Activated naive CD4-positive, alpha-beta T cell treated with Interleukin-2 at 50 U/mL for 16 hours (primary cell): ENCODE data around the gene WDR87.
A peak's percentile ranks its signal among the peaks of the same experiment; 100 is the strongest.

Source experiments
- DNase-seq: peaks from one replicate; pipeline ENCODE4 v3.0.0-alpha.2; 2020

Gene WDR87

GRCh38 chr19:37905946-37906868 is at the start of gene WDR87:
WDR87 (minus strand) TSS chr19:37906594; CDS start chr19:37898239, 8,355 bp downstream.
- DNase-seq, result peak; percentile 42

DNA sequence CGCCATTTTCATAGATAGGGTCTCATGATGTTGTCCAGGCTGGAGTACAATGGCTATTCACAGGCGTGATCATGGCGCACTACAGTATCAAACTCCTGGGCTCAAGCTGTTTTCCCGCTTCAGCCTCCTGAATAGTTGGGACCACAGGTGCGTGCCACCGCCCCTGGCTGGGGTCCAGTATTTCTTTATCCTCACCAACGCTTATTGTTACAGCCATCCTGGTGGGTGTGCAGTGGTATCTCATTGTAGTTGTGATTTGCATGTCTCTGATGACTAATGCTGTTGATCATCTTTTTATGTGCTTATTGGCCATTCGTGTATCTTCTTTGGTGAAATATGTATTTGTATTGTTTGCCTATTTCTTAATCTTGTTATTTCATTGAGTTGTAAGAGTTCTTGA is 49.6 kb upstream of the WDR87 start:
- no peak for DNase-seq

DNA sequence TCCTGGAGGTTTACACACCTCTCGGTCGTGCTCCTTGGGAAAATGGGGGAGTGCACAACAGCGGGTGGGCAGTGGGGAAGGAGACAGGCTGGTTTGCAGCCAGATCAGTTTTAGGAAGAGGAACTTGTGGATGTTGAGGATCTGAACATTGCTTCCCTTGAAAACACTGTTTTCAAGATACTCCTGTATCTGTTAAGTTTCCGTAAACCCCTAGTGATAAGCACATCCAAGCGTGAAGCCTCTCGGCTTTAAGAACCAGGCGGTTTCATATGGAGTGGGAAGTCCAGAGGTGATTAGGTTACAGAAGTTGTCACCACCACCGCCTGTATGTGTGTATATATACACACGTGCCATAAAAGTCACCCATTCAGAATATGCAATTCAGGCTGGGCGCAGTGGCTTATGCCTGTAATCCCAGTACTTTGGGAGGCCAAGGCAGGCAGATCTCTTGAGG is 48.1 kb upstream of the WDR87 start:
- DNase-seq, result no peak

DNA sequence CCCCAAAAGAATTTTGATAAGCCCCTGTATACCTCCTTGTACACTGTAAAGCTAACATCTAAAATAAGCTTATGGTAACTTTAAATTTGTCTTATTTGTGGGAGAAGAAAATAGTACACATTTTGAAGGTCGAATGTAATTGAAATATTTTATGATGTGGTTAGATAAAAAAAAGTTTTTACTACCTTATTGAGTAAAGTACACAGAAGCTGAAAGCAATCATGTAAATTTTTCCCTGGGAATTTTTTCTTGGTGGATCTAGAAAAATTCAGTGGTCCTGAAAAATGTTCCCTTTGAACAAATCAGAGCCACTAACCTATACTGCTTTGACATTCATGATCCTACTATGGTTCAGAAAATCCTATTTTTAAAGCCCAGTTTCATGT is 47.5 kb upstream of the WDR87 start:
- DNase-seq, result no peak

DNA sequence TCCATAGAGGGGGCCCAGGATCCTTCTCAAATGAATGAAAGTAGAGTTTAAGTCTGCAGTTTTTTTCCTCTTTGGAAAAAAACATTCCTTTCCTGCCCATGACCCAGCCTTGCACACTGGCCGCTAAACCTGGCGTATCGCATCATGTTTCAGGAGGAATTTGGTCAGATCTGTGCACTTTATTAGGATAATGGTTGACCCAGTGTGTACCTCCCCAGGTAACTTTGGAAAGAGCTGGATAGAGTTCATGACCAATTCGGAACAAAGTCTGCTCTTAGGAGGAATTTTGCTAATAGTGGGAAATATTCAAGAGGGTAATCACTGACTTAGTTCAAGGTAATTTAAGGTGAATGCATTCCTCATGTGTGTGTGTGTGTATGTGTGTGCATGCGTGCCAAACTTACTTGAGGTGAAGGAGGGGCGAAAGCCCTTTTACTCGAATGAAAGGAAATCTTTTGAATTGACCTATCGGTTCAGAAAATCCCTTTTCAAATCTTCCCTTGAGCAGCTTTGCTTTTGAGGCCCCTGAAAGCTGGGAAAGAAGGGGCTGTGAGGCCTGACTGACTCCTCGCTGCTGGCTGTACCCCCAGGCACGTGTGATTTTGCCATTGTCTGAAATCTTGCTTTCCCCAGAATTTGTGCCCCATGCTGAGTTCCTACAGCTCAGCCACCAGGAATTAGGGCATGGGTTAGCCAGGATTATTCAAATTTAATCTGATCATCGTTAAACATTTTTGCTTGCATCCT is 47.0 kb upstream of the WDR87 start:
- no peak for DNase-seq

DNA sequence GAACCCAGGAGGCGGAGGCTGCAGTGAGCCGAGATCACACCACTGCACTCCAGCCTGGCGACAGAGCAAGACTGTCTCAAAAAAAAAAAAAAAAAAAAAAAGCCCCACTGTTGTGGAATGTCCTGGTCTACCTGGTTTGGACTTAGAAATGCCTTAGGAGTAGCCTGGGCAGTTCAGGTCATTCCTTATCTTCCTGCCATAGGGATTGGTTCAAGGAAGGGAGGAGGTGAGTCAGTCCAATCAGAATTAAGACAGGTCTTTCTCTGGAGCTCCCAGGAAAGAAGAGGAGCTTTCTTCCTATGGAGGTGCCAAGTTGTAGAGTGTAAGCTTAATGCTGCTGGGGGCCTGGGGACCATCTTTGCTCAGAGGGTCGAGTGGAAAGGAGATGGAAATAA is 45.4 kb upstream of the WDR87 start:
- no peak for DNase-seq

GRCh38 chr19:37950471-37951175 is 44.2 kb upstream of the WDR87 start:
- no peak for DNase-seq

DNA sequence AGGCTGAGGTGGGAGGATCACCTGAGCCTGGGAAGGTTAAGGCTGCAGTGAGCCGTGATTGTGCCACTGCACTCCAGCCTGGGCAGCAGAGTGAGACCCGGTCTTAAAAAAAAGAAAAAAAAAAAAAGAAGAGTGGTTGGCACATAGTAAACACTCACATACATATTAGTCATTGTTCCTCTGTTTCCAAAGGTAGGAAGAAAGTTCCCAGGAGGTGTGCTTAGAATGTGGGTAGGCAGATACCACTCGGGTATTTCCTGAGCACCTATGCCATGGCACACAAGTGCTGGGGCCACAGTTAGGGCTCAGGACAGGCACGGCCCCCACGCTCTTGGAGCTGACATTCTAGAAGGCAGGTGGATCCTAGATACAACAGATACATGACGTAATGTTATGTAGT is 42.0 kb upstream of the WDR87 start:
- DNase-seq, result no peak

- DNase-seq, result no peak
Observed at GRCh38 chr19:37947778-37948177, 41.4 kb upstream of the WDR87 start.

GRCh38 chr19:37946132-37946531 is 39.7 kb upstream of the WDR87 start:
- no peak for DNase-seq

DNA sequence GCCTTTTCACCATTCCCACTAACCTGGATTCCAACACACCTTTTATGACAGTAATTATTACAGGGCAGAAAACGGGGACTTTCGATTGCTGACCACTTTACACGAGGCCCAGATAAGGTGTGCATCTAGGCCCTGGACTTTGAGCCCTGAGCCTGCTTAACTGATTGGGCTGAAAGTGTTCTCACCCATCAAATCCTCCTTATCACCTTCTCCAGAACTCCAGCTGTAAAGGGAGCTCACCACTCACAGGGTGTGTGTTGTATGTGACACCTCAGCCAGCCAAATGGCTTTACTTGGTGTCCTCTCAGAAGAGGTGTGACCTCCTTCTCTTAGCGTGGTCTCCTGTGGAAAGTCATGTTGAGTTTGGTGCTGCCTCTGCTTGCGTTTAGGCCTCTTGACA is 37.1 kb upstream of the WDR87 start:
- DNase-seq, result no peak

DNA sequence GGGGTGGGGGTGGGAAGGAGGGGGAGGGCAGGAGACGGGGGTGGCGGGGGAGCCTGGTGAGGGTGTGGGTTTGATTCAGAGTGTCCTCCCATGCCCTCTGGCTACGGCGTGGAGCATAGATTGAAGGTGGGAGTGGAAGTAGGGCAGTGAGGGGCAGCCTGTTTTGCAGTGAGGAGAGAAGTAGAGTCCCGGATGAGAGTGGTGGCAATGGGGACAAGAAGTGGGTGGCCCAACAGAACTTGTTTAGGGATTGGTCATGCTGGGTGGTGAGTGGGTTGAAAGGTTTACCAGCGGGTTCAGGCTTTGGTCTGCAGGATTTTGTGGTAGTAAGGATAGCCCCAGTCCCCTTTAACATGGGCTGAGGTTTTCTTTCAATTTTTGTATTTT is 36.1 kb upstream of the WDR87 start:
- DNase-seq, result no peak

- DNase-seq, result no peak
Observed at GRCh38 chr19:37941782-37942515, 35.6 kb upstream of the WDR87 start.

- no peak for DNase-seq
Observed at GRCh38 chr19:37938353-37938752, 32.0 kb upstream of the WDR87 start.

- DNase-seq, result no peak
Observed at GRCh38 chr19:37936886-37937285, 30.5 kb upstream of the WDR87 start.

GRCh38 chr19:37936166-37936565 is 29.8 kb upstream of the WDR87 start:
- DNase-seq, result no peak

GRCh38 chr19:37935341-37935740 is 28.9 kb upstream of the WDR87 start:
- no peak for DNase-seq

- DNase-seq, result no peak
Observed at GRCh38 chr19:37933937-37934358, 27.6 kb upstream of the WDR87 start.

DNA sequence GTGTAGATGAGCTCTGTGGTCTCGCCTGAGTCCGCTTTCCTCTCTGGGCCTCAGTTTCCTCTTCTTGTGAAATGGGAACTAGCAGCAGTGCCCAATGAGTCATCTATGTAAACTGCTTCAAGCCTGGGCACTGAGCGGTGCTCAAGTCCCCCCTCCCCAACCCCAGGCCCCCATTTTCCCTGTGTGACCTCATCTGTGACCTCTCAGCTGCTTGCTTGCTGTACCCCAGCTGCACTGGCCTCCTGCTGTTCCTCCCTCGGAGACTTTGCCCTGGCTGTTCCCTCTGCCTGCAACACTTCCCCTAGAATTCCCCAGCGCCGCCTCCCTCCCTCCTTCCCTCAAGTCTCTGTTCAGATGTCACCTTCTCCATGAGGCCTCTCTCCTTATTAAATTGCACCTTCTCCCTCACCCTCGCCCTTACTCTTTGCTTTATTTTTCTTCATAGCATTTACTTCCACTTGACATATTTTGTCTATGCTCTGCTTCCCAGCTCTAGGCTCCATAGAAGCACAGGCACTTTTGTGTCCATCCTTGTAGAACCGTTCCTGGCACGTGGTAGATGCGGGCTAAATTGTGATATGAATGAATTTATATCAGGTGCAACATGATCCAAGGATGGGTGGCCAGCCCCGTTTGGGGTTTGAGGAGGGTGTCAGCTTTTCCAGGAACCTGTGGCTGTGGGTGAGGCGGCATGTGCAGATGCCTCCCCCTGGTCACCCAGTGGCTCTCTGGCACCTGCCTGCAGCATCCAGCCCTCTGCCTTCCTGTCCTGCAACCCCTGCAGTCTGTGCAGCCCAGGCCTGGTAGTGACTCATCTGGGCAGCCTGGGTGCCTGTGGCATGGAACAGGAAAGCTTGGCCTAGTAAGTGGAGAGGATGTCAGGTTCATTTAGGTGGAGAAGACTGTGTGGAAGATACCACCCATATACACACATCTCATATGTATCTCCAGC is 26.9 kb upstream of the WDR87 start:
- no peak for DNase-seq

GRCh38 chr19:37931881-37932655 is 25.7 kb upstream of the WDR87 start:
- no peak for DNase-seq

GRCh38 chr19:37930416-37930815 is 24.0 kb upstream of the WDR87 start:
- no peak for DNase-seq
